HFF-Myc (cell line): Measurements from ENCODE around the gene MRTO4.
"Not testable (repeated sequence)": the region's sequence is repeated elsewhere in the genome, so short reads cannot be mapped to it uniquely, and the experiment has no call there.

Experiments used
- DNase-seq: peaks from one replicate; pipeline ENCODE4 v3.0.0-alpha.2; 2011; ENCODE audit warnings: low read depth; ENCODE audit errors: extremely low read depth
- H3K4me3 ChIP-seq: replicated peaks from 2 replicates; pipeline ENCODE4 v1.5.1; 2011; ENCODE audit warnings: low read depth, mild to moderate bottlenecking, control low read depth, low read length
- CTCF ChIP-seq: IDR thresholded peaks from 2 replicates; pipeline ENCODE4 v1.5.1; 2012; ENCODE audit warnings: mild to moderate bottlenecking, low read depth, low read length, control low read depth; ENCODE audit errors: missing control alignments

The MRTO4 gene

GRCh38 chr1:19294638-19295037, 43.0 kb downstream of the MRTO4 start:
- DNase-seq = no peak
- TF ChIP-seq CTCF = no peak
- no peak overlapping the region for H3K4me3 ChIP-seq

GRCh38 chr1:19300211-19300610, 48.6 kb downstream of the MRTO4 start:
- TF ChIP-seq CTCF = no peak
- no peak overlapping the region for H3K4me3 ChIP-seq
- no peak for DNase-seq

GRCh38 chr1:19304081-19304480, 52.5 kb downstream of the MRTO4 start:
- DNase-seq, H3K4me3 ChIP-seq: not testable (repeated sequence)

DNA sequence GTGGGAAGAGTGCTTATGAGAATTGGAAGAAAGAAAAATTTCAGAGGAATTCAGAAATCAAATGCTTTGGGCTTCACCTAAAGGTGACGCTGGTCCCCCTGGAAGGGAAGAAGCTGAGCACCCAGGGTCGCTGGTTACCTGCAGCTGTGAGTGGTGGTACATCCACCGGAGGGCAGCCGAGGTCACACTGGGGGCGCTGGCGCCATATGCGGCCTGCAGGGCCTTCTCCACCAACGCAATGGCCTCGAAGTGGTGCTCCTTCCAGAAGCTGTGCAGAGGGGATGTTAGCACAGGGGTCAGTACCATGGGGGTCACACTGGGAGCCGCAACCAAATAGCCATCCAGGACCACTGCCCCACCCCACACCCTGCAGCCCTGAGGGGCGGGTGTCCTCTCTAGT, 54.3 kb downstream of the MRTO4 start:
- TF ChIP-seq CTCF = no peak
- H3K4me3 ChIP-seq = no peak overlapping the region
- DNase-seq = no peak

DNA sequence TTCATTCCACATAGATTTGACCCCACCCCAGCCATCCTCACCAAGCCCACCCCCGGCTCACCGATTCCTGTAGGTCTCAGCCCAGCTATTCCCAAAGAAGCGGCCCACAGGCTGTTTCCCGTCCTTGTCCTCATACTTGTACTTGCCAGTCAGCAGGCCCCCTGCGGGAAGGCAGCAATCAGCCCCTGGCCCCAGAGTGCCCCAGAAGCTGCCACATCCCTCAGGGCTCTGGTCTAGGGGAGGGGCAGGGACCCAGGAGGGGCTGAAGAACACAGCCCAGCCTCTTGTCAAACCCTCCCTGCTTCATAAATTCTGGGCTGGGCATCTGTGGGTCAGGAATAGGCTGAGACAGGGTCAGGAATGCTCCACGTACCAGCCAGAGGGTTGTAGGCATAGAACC, 55.3 kb downstream of the MRTO4 start:
- no peak overlapping the region for H3K4me3 ChIP-seq
- DNase-seq = no peak

DNA sequence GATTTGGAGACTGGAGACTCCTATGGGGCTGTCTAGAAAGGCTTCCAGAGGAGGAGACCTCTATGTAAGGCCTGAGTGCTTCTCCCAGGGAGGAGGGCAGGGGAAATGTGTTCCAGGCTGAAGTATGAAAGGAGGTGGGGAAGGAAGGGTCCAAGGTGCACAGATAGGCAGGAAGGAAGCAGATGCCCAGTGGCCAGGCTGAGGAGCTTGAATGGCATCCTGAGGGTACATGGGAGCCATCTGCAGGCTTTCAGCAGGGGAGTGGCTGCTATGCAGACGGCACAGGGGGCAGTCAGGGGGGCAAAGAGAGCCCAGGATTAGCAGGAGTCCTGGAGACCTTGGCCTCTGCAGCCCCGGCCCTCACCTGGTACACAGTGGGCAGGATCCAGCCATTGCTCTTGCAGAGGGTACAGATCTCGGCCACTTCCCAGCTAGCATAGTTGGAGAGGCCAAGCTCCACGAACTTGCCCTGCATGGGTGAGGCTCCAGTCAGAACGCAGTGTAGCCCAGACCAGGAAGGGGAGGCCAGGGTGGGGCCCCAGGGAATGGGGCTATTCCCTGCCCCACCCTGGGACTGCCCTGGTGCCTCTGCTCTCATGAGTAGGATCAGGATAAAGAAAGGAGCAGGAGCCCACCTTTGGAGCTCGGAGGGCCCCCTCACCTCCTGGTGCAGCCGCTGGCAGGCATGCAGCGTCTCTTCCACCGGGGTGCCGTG, 56.3 kb downstream of the MRTO4 start:
- no peak for DNase-seq
- H3K4me3 ChIP-seq = no peak overlapping the region
- no peak for TF ChIP-seq CTCF

More for the DNA sequence above, 55.3 kb downstream of the MRTO4 start:
- TF ChIP-seq CTCF = no peak

GRCh38 chr1:19308509-19308907, 56.9 kb downstream of the MRTO4 start:
- no peak overlapping the region for H3K4me3 ChIP-seq
- no peak for DNase-seq
- no peak for TF ChIP-seq CTCF
